ENCODE measurements around the gene SLC52A1.

GRCh38 chr17:5032865-5033264 lies 2.4 kb downstream of the SLC52A1 start:
- TF ChIP-seq RCOR1 (IDR thresholded peaks at IDR 0.05; ENCODE audit: low read length) (no peak), CTCF (IDR thresholded peaks at IDR 0.05) (no peak), RAD21 (IDR thresholded peaks at IDR 0.05; ENCODE audit: low read length) (no peak)

All from SK-N-SH (cell line).